ENCODE measurements around the gene PRR9.

DNA sequence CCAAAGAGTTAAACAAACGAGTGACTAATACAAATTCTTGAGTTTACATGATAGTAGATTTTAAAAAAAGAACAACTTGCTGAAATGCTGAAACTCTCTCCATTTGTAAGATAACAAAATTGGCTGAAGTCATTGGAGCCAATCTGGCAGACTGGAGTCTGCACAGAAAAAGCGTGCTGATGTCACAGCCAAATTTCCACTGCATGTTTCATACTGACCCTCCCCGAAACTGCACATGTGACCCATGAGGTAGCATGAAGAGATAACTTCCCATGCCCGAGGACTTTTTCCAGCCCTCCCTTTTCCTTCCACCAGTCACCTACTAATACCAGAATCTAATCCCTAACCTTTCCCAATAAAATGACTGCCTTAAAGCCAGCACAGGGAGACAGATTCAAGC lies 15.4 kb upstream of the PRR9 start:
- TF ChIP-seq, protein P1, sequence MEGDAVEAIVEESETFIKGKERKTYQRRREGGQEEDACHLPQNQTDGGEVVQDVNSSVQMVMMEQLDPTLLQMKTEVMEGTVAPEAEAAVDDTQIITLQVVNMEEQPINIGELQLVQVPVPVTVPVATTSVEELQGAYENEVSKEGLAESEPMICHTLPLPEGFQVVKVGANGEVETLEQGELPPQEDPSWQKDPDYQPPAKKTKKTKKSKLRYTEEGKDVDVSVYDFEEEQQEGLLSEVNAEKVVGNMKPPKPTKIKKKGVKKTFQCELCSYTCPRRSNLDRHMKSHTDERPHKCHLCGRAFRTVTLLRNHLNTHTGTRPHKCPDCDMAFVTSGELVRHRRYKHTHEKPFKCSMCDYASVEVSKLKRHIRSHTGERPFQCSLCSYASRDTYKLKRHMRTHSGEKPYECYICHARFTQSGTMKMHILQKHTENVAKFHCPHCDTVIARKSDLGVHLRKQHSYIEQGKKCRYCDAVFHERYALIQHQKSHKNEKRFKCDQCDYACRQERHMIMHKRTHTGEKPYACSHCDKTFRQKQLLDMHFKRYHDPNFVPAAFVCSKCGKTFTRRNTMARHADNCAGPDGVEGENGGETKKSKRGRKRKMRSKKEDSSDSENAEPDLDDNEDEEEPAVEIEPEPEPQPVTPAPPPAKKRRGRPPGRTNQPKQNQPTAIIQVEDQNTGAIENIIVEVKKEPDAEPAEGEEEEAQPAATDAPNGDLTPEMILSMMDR (IDR thresholded peaks at IDR 0.05): no peak
- no peak for TF ChIP-seq POLR2A (IDR thresholded peaks at IDR 0.05)
